8988T (cell line): Measurements from ENCODE around the gene NQO2.
"Not testable (repeated sequence)": the region's sequence is repeated elsewhere in the genome, so short reads cannot be mapped to it uniquely, and the experiment has no call there.

Experiments used
- DNase-seq: peaks from one replicate; pipeline ENCODE4 v3.0.0; 2011

NQO2 gene

GRCh38 chr6:3045777-3046176, 46.1 kb downstream of the NQO2 start:
- no peak for DNase-seq

GRCh38 chr6:3046295-3046694, 46.6 kb downstream of the NQO2 start:
- no peak for DNase-seq

- not testable (repeated sequence) for DNase-seq
These were observed 48.3 kb downstream of the NQO2 start for GRCh38 chr6:3048009-3048408.

GRCh38 chr6:3052481-3053230, 53.0 kb downstream of the NQO2 start:
- no peak for DNase-seq

- DNase-seq: no peak
These were observed 53.5 kb downstream of the NQO2 start for GRCh38 chr6:3053231-3053508.

- DNase-seq: not testable (repeated sequence)
These were observed 54.8 kb downstream of the NQO2 start for GRCh38 chr6:3054229-3055157.

- DNase-seq: not testable (repeated sequence)
These were observed 55.4 kb downstream of the NQO2 start for GRCh38 chr6:3055158-3055499.

GRCh38 chr6:3057063-3057770, 57.5 kb downstream of the NQO2 start:
- DNase-seq: no peak

- no peak for DNase-seq
These were observed 59.3 kb downstream of the NQO2 start for GRCh38 chr6:3058957-3059356.

GRCh38 chr6:3060092-3060491, 60.4 kb downstream of the NQO2 start:
- DNase-seq: not testable (repeated sequence)

- DNase-seq: no peak
These were observed 61.8 kb downstream of the NQO2 start for GRCh38 chr6:3061501-3061941.

GRCh38 chr6:3063340-3063732, 63.6 kb downstream of the NQO2 start:
- DNase-seq: not testable (repeated sequence)

GRCh38 chr6:3063733-3064700, 64.3 kb downstream of the NQO2 start:
- DNase-seq: peak; percentile 88

- DNase-seq: peak; percentile 94
These were observed 68.9 kb downstream of the NQO2 start, which contains the start of gene RIPK1 for GRCh38 chr6:3068329-3069214. TSS of gene RIPK1 (plus strand) at chr6:3068494. CDS start at chr6:3076824, 8,330 bp downstream.
